ENCODE results near the gene CYP2D6. TPM values are rescaled to one million over a fixed set of nuclear protein-coding genes. Genes with fewer than 3 reads are reported as not detected.
"Not testable (repeated sequence)": the region's sequence is repeated elsewhere in the genome, so short reads cannot be mapped to it uniquely, and the experiment has no call there.

CYP2D6 gene
- total and polyA plus RNA-seq, 8 donors = 0.72 to 22.8 (median 3.4) TPM

- intact Hi-C loops (cut with DNase I; ENCODE audit: low total_unique reads) = no loop called here
- Histone ChIP-seq H3K27ac (no peak overlapping the region), H3K4me3 (no peak overlapping the region), H3K9me3 (no peaks in the 10 kb centered on the region), H3K4me1 (no peaks in the 10 kb centered on the region), H3K27me3 (no peaks in the 10 kb centered on the region), H3K36me3 (peaks cover 7 to 56% (median 38%) of the 10 kb centered on the region in 4 donors)
- TF ChIP-seq POLR2AphosphoS5 (IDR thresholded peaks at IDR 0.05) (no peak), POLR2A (IDR thresholded peaks at IDR 0.05) (no peak), EP300 (IDR thresholded peaks at IDR 0.05) (no peak), CTCF (IDR thresholded peaks at IDR 0.05) (no peak)
- DNase-seq = no peak
- WGBS, 5 donors = 69 to 90% (median 80%) methylated on average over 25 to 43 of the region's 43 CpGs
Observed at GRCh38 chr22:42151924-42152635, 21.5 kb upstream of the CYP2D6 start.

DNA sequence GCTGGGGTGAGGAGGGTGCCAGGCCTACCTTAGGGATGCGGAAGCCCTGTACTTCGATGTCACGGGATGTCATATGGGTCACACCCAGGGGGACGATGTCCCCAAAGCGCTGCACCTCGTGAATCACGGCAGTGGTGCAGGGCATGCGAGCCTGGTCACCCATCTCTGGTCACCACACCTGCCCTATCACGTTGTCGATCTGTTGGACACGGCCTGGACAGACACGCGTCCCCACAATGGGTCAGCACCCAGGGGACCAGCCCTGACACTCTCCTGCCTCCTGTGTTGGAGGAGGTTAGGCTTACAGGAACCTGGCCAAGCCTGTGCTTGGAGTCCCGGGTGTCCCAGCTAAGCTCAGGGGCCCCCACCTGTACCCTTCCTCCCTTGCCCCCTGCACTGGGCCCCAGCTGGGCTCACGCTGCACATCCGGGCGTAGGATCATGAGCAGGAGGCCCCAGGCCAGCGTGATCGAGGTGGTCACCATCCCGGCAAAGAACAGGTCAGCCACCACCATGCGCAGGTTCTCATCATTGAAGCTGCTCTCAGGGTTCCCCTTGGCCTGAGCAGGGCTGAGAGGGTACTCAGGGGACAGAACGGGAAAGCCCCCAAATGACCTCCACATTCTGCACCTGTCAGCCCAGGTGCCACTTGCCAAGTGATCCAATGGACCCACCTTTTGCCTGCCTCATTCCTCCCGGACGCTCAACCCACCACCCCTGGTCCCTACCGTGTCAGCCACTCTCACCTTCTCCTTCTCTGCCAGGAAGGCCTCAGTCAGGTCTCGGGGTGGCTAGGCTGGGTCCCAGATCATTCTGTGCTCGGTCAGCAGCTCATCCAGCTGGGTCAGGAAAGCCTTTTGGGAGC, 20.3 kb upstream of the CYP2D6 start:
- intact Hi-C loops (cut with DNase I; ENCODE audit: low total_unique reads) = no loop called here
- Histone ChIP-seq H3K27ac (no peak overlapping the region), H3K36me3 (peaks cover 7 to 53% (median 26%) of the 10 kb centered on the region in 4 donors), H3K4me1 (no peaks in the 10 kb centered on the region), H3K27me3 (no peaks in the 10 kb centered on the region), H3K9me3 (no peaks in the 10 kb centered on the region), H3K4me3 (no peak overlapping the region)
- no peak for TF ChIP-seq EP300 (IDR thresholded peaks at IDR 0.05)
- TF ChIP-seq POLR2AphosphoS5 (IDR thresholded peaks at IDR 0.05) = no peak
- no peak for TF ChIP-seq CTCF (IDR thresholded peaks at IDR 0.05)
- DNase-seq = no peak
- WGBS, 5 donors = 92 to 95% (median 94%) methylated on average over 16 to 27 of the region's 27 CpGs

GRCh38 chr22:42149798-42150197, 19.2 kb upstream of the CYP2D6 start:
- H3K9me3 ChIP-seq; H3K4me1 ChIP-seq; H3K27ac ChIP-seq; DNase-seq; intact Hi-C loops (cut with DNase I; ENCODE audit: low total_unique reads); H3K4me3 ChIP-seq; H3K27me3 ChIP-seq: not testable (repeated sequence)
- peaks cover under 1 to 49% (median 15%) of the 10 kb centered on the region in 4 donors for H3K36me3 ChIP-seq
- 86 to 97% (median 92%) methylated on average over 5 to 14 of the region's 16 CpGs for WGBS, 5 donors

DNA sequence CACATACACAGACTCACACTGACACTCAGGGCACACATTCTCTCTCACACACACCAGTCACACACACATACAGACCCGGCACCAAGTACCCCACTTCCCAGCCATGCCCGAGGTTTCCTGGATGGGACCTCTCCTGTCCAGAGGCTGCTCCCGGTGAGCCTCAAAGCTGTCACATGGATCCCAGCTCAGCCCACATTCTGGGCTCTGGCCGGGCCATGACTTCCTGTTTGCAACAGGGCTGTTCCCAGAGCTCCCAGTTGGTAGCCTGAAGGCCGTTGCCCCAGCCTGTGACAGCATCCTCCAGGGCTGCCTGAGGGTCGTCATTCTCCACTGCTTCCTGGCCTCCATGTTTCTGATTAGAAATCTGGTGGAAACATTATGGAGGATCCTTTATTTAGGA, 14.6 kb upstream of the CYP2D6 start:
- H3K4me3 ChIP-seq = no peak overlapping the region
- no peaks in the 10 kb centered on the region for H3K27me3 ChIP-seq
- intact Hi-C loops (cut with DNase I; ENCODE audit: low total_unique reads) = no loop called here
- H3K9me3 ChIP-seq = no peaks in the 10 kb centered on the region
- H3K36me3 ChIP-seq = peaks cover 0 to 46% (median 13%) of the 10 kb centered on the region in 4 donors
- WGBS, 5 donors = 46 to 67% (median 63%) methylated on average over 5 to 6 of the region's 6 CpGs
- H3K4me1 ChIP-seq = no peaks in the 10 kb centered on the region
- no peak for DNase-seq
- TF ChIP-seq POLR2A (IDR thresholded peaks at IDR 0.05) = no peak
- no peak for TF ChIP-seq POLR2AphosphoS5 (IDR thresholded peaks at IDR 0.05)
- TF ChIP-seq CTCF (IDR thresholded peaks at IDR 0.05) = no peak
- TF ChIP-seq EP300 (IDR thresholded peaks at IDR 0.05) = no peak
- no peak overlapping the region for H3K27ac ChIP-seq

DNA sequence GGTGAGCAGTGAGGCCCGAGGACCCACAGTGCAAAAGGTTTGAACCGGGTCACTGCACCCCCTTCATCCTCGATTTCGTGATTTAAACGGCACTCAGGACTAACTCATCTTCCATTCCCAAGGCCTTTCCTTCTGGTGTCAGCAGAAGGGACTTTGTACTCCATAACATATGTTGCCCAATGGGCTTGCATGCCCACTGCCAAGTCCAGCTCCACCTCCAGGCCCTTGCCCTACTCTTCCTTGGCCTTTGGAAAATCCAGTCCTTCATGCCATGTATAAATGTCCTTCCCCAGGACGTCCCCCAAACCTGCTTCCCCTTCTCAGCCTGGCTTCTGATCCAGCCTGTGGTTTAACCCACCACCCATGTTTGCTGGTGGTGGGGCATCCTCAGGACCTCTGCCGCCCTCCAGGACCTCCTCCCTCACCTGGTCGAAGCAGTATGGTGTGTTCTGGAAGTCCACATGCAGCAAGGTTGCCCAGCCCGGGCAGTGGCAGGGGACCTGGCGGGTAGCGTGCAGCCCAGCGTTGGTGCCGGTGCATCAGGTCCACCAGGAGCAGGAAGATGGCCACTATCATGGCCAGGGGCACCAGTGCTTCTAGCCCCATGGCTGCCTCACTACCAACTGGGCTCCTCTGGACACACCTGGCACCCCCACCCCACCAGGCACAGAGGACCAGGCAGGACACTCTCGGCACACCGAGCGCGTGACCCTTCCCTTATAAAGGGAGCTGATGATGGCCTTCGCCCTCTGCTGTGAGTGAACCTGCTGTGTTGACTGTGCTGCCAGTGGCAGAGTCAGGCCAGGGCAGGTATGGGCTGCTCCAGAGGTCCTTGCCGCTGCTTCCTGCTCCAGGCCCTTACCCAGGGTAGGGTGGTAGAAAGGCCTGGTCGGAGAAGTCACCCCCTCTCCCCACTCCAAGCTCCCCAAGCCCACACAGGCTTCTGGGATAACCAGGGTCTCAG, 13.5 kb upstream of the CYP2D6 start:
- H3K27ac ChIP-seq; DNase-seq; H3K4me3 ChIP-seq; H3K4me1 ChIP-seq; H3K9me3 ChIP-seq; H3K27me3 ChIP-seq; intact Hi-C loops (cut with DNase I; ENCODE audit: low total_unique reads): not testable (repeated sequence)
- H3K36me3 ChIP-seq = peaks cover 0 to 43% (median 14%) of the 10 kb centered on the region in 4 donors
- 74 to 95% (median 89%) methylated on average over 4 to 15 of the region's 20 CpGs for WGBS, 5 donors
